H1 (cell line): ENCODE measurements around the gene NPHS2. TPM values are rescaled to one million over a fixed set of nuclear protein-coding genes. Genes with fewer than 3 reads are reported as not detected.

Experiments
- CTCF ChIA-PET: fragments of 300-600 bp; sonication (Branson Sonifier 250); formaldehyde crosslinking; loops from one replicate; lab custom pipeline; 2021; ENCODE audit not compliant: partially characterized antibody; lab: Charles Lee
- POLR2A ChIA-PET: fragments of 300-600 bp; sonication (Branson Sonifier 250); formaldehyde crosslinking; loops from one replicate; lab custom pipeline; 2021; ENCODE audit warnings: inconsistent platforms; ENCODE audit not compliant: partially characterized antibody; lab: Charles Lee
- DNase-seq, 2 experiments: peaks; one replicate each; pipeline versions ENCODE4 v3.0.0 to v3.0.0-alpha.2; 2010 to 2022; ENCODE audit warnings: low spot score in 2 of 2, low read depth in 1 of 2, mixed read lengths in 1 of 2
- FAIRE-seq: peaks from 2 replicates; lab custom pipeline; 2011; peaks lifted over from hg19 to GRCh38; lab: Jason Lieb, UNC
- H2AFZ ChIP-seq: 2 replicates; pipeline ENCODE4 v1.8.1; 2012; ENCODE audit warnings: low read length, inconsistent platforms
- H2AK5ac ChIP-seq: 2 replicates; pipeline ENCODE4 v1.6.1; 2013; ENCODE audit warnings: low read depth, low read length
- H2BK120ac ChIP-seq: replicated peaks from 2 replicates; pipeline ENCODE3; 2013; ENCODE audit warnings: low read depth, low read length, inconsistent platforms
- H2BK12ac ChIP-seq: 2 replicates; pipeline ENCODE4 v1.6.1; 2013; ENCODE audit warnings: low read depth, low read length
- H2BK15ac ChIP-seq: 2 replicates; pipeline ENCODE4 v1.6.1; 2013; ENCODE audit warnings: low read length
- H2BK20ac ChIP-seq: 2 replicates; pipeline ENCODE4 v1.6.1; 2013; ENCODE audit warnings: low read length
- H2BK5ac ChIP-seq: 2 replicates; pipeline ENCODE4 v1.6.1; 2013; ENCODE audit warnings: low read depth, low read length
- H3K14ac ChIP-seq: 2 replicates; pipeline ENCODE4 v1.6.1; 2013; ENCODE audit warnings: inconsistent platforms; ENCODE audit not compliant: insufficient read length
- H3K18ac ChIP-seq: 2 replicates; pipeline ENCODE4 v1.6.1; 2013; ENCODE audit warnings: low read length; ENCODE audit errors: extremely low read depth
- H3K23ac ChIP-seq: 2 replicates; pipeline ENCODE4 v1.6.1; 2013; ENCODE audit warnings: inconsistent platforms; ENCODE audit not compliant: insufficient read length
- H3K23me2 ChIP-seq: 2 replicates; pipeline ENCODE4 v1.6.1; 2013; ENCODE audit warnings: low read depth, low read length
- H3K27ac ChIP-seq: 2 replicates; pipeline ENCODE4 v1.6.1; 2011; ENCODE audit warnings: low read depth, low read length, inconsistent platforms
- H3K27me3 ChIP-seq, 4 experiments: replicated peaks in 1 of 4; 1 replicate in 1 of 4; 2 replicates in 3 of 4; pipeline versions ENCODE4 v1.6.1 to v1.8.1; 2011 to 2013; ENCODE audit warnings: low read length in 3 of 4, mild to moderate bottlenecking in 3 of 4, inconsistent platforms in 2 of 4, mixed read lengths in 2 of 4, moderate library complexity in 1 of 4; ENCODE audit not compliant: control insufficient read depth in 3 of 4, insufficient read depth in 3 of 4; ENCODE audit errors: extremely low read depth in 1 of 4
- H3K36me3 ChIP-seq, 4 experiments: 2 replicates each; pipeline versions ENCODE4 v1.6.1 to v1.8.1; 2011 to 2013; ENCODE audit warnings: mild to moderate bottlenecking in 4 of 4, low read length in 3 of 4, moderate library complexity in 2 of 4, control low read depth in 1 of 4, inconsistent platforms in 1 of 4; ENCODE audit not compliant: insufficient read depth in 4 of 4, control insufficient read depth in 2 of 4
- H3K4ac ChIP-seq: replicated peaks from 2 replicates; pipeline ENCODE3; 2013; ENCODE audit warnings: low read length, low read depth, mixed read lengths, inconsistent platforms; ENCODE audit not compliant: insufficient read length
- H3K4me1 ChIP-seq, 4 experiments: replicated peaks in 1 of 4; 1 replicate in 1 of 4; 2 replicates in 3 of 4; pipeline versions ENCODE4 v1.6.1 to v1.8.1; 2011 to 2013; ENCODE audit warnings: low read length in 3 of 4, inconsistent platforms in 2 of 4, mixed read lengths in 1 of 4; ENCODE audit not compliant: insufficient read depth in 4 of 4, control insufficient read depth in 3 of 4
- H3K4me2 ChIP-seq, 2 experiments: 2 replicates each; pipeline versions ENCODE4 v1.6.1 to v1.8.1; 2011 to 2013; ENCODE audit warnings: low read depth in 2 of 2, low read length in 2 of 2, control low read depth in 1 of 2, inconsistent platforms in 1 of 2, mild to moderate bottlenecking in 1 of 2; ENCODE audit not compliant: insufficient read depth in 1 of 2
- H3K4me3 ChIP-seq, 4 experiments: fragments of 200-600, 300-600 bp in 1 of 4; sonication (generic), shearing (Covaris generic), sonication (Bioruptor Twin) in 1 of 4; 2 replicates each; pipeline versions ENCODE4 v1.5.1 to v1.8.1; 2011 to 2016; ENCODE audit warnings: low read length in 4 of 4, low read depth in 3 of 4, control low read depth in 2 of 4, inconsistent platforms in 2 of 4, mild to moderate bottlenecking in 2 of 4, mixed read lengths in 1 of 4, moderate library complexity in 1 of 4; ENCODE audit not compliant: insufficient read depth in 2 of 4; ENCODE audit errors: extremely low read depth in 1 of 4
- H3K56ac ChIP-seq: replicated peaks from 2 replicates; pipeline ENCODE3; 2013; ENCODE audit warnings: low read depth, mild to moderate bottlenecking, mixed read lengths, low read length, inconsistent platforms; ENCODE audit not compliant: insufficient read length
- H3K79me1 ChIP-seq: 2 replicates; pipeline ENCODE4 v1.6.1; 2013; ENCODE audit warnings: low read depth, low read length, control low read depth
- H3K79me2 ChIP-seq, 2 experiments: 2 replicates each; pipeline versions ENCODE4 v1.6.1 to v1.8.1; 2012 to 2013; ENCODE audit warnings: low read length in 2 of 2, mild to moderate bottlenecking in 2 of 2, inconsistent platforms in 1 of 2; ENCODE audit not compliant: insufficient read depth in 2 of 2, control insufficient read depth in 1 of 2
- H3K9ac ChIP-seq, 4 experiments: replicated peaks in 1 of 4; 1 replicate in 1 of 4; 2 replicates in 3 of 4; pipeline versions ENCODE4 v1.6.1 to v1.8.1; 2011 to 2013; ENCODE audit warnings: low read depth in 3 of 4, low read length in 3 of 4, control low read depth in 2 of 4, mild to moderate bottlenecking in 2 of 4, moderate library complexity in 2 of 4, inconsistent platforms in 1 of 4; ENCODE audit errors: extremely low read depth in 1 of 4
- H3K9me3 ChIP-seq, 2 experiments: 2 replicates each; pipeline versions ENCODE4 v1.6.1 to v1.8.1; 2012 to 2013; ENCODE audit warnings: mild to moderate bottlenecking in 2 of 2, moderate library complexity in 2 of 2, control low read depth in 1 of 2, inconsistent platforms in 1 of 2, low read depth in 1 of 2, low read length in 1 of 2, mixed read lengths in 1 of 2; ENCODE audit not compliant: insufficient read depth in 2 of 2
- H4K20me1 ChIP-seq, 2 experiments: replicated peaks in 1 of 2; 2 replicates each; pipeline versions ENCODE3 to v1.8.1; 2011 to 2013; ENCODE audit warnings: inconsistent platforms in 2 of 2, low read length in 2 of 2, mild to moderate bottlenecking in 1 of 2; ENCODE audit not compliant: insufficient read depth in 2 of 2, control insufficient read depth in 1 of 2
- H4K5ac ChIP-seq: 2 replicates; pipeline ENCODE4 v1.6.1; 2013; ENCODE audit warnings: low read length, low read depth, mixed read lengths, inconsistent platforms; ENCODE audit not compliant: insufficient read length
- H4K8ac ChIP-seq: 2 replicates; pipeline ENCODE4 v1.8.0; 2013; ENCODE audit warnings: mild to moderate bottlenecking, moderate library complexity, low read length, inconsistent platforms; ENCODE audit not compliant: insufficient read depth; ENCODE audit errors: extremely low read depth
- H4K91ac ChIP-seq: replicated peaks from 2 replicates; pipeline ENCODE3; 2013; ENCODE audit warnings: low read length, mixed read lengths, inconsistent platforms; ENCODE audit not compliant: insufficient read length
- ATF3 ChIP-seq: IDR thresholded peaks from 2 replicates; pipeline ENCODE4 v1.6.1; 2011; ENCODE audit warnings: low read depth, mild to moderate bottlenecking, low read length; ENCODE audit not compliant: insufficient read depth
- BRCA1 ChIP-seq: IDR thresholded peaks from 2 replicates; pipeline ENCODE4 v1.6.1; 2012; ENCODE audit warnings: low read depth, low read length, improper control_type of control experiment
- CEBPB ChIP-seq: IDR thresholded peaks from 2 replicates; pipeline ENCODE4 v1.6.1; 2012; ENCODE audit warnings: low read depth, low read length
- GABPA ChIP-seq: IDR thresholded peaks from 2 replicates; pipeline ENCODE4 v1.6.1; 2011; ENCODE audit warnings: mild to moderate bottlenecking, low read length, moderate library complexity, borderline replicate concordance; ENCODE audit not compliant: insufficient read depth
- MAFK ChIP-seq: IDR thresholded peaks from 2 replicates; pipeline ENCODE4 v1.6.1; 2012; ENCODE audit warnings: low read depth, mild to moderate bottlenecking, improper control_type of control experiment, low read length
- MAX ChIP-seq: IDR thresholded peaks from 2 replicates; pipeline ENCODE4 v1.6.1; 2012; ENCODE audit warnings: inconsistent platforms
- NANOG ChIP-seq: IDR thresholded peaks from 2 replicates; pipeline ENCODE4 v1.6.1; 2011; ENCODE audit warnings: low read length, low read depth, mild to moderate bottlenecking, inconsistent platforms; ENCODE audit not compliant: insufficient read depth, poor library complexity, severe bottlenecking
- NRF1 ChIP-seq: IDR thresholded peaks from 2 replicates; pipeline ENCODE4 v1.6.1; 2011; ENCODE audit warnings: mild to moderate bottlenecking, low read depth, low read length, improper control_type of control experiment
- RNF2 ChIP-seq: fragments of 200-900, 300-1000 bp; sonication (generic); IDR thresholded peaks from 2 replicates; pipeline ENCODE4 v1.7.1; 2016; ENCODE audit warnings: borderline replicate concordance, low read depth, mild to moderate bottlenecking, antibody characterized with exemption, low read length; ENCODE audit not compliant: poor library complexity, severe bottlenecking; ENCODE audit errors: missing control alignments
- RXRA ChIP-seq: IDR thresholded peaks from 2 replicates; pipeline ENCODE4 v1.6.1; 2011; ENCODE audit warnings: low read depth, mild to moderate bottlenecking, low read length, moderate library complexity; ENCODE audit not compliant: insufficient read depth
- SIRT6 ChIP-seq: IDR thresholded peaks from one replicate; pipeline ENCODE4 v1.7.1; 2012; ENCODE audit warnings: low read length, inconsistent platforms
- WGBS, 2 experiments: shearing (Covaris generic) in 1 of 2; methylation state at CpG; one replicate each; pipeline versions ENCODE4 v1.1.6 to v1.1.7; 2013 to 2015; ENCODE audit warnings: low lambda C conversion rate in 2 of 2, mixed read lengths in 2 of 2, inconsistent platforms in 1 of 2, low coverage in 1 of 2, missing lambda C conversion rate in 1 of 2; ENCODE audit not compliant: insufficient replicate concordance in 2 of 2, insufficient coverage in 1 of 2, insufficient read length in 1 of 2; ENCODE audit errors: extremely low coverage in 1 of 2, missing lambda C conversion rate in 1 of 2; 5-methylcytosine and 5-hydroxymethylcytosine counted together
- polyA plus RNA-seq, 7 experiments: library from polyadenylated mRNA; depleted of rRNA in 3 of 7; stranded (reverse) in 5 of 7; unstranded in 2 of 7; fragments of >200 nt in 5 of 7; fragments of 200-250 nt in 2 of 7; gene quantifications; 1 replicate in 5 of 7; 2 replicates in 1 of 7; 4 replicates in 1 of 7; pipeline versions ENCODE4 v1.2.1 to v1.2.3, GENCODE V29; 2011 to 2013; ENCODE audit warnings: missing spikeins in 2 of 7, mixed read lengths in 2 of 7
- total RNA-seq: library from RNA; stranded (reverse); fragmentation: NEBNext Ultra II Directional; extraction: Animal tissue kit (Norgen Biotek cat#: 25700); gene quantifications from 2 replicates; pipeline ENCODE4 v1.2.1, GENCODE V29; 2021

NPHS2 gene
- total and polyA plus RNA-seq, 2 of the 8 experiments (the other 6 are each of a cell fraction or from before 2014, with no cell fraction given) = not detected

GRCh38 chr1:179558078-179558477 is 17.7 kb downstream of the NPHS2 start:
- H3K18ac ChIP-seq = no peak overlapping the region
- H4K20me1 ChIP-seq = no peaks in the 10 kb centered on the region
- TF ChIP-seq CEBPB (no peak), NRF1 (no peak), SIRT6 (no peak), RNF2 (no peak), RXRA (no peak), ATF3 (no peak), MAX (no peak), BRCA1 (no peak), NANOG (no peak), MAFK (no peak), GABPA (no peak)
- H3K79me1 ChIP-seq = no peaks in the 10 kb centered on the region
- WGBS, 2 experiments = 100% methylated on average over 1 of the region's 1 CpG; no CpG with 5 or more reads in 1 of the 2 experiments
- H3K23ac ChIP-seq = no peak overlapping the region
- no peaks in the 10 kb centered on the region for H3K36me3 ChIP-seq
- no peak overlapping the region for H2BK5ac ChIP-seq
- DNase-seq = no peak
- H3K27ac ChIP-seq = no peak overlapping the region
- no peak for FAIRE-seq
- no peak overlapping the region for H2AFZ ChIP-seq
- no peak overlapping the region for H3K4me2 ChIP-seq
- no peaks in the 10 kb centered on the region for H3K23me2 ChIP-seq
- no peak overlapping the region for H3K14ac ChIP-seq
- ChIA-PET CTCF (no interaction called here), POLR2A (no interaction called here)
- no peak overlapping the region for H3K56ac ChIP-seq
- H4K5ac ChIP-seq = no peak overlapping the region
- H4K8ac ChIP-seq = no peak overlapping the region
- H2BK15ac ChIP-seq = no peak overlapping the region
- no peak overlapping the region for H2BK12ac ChIP-seq
- no peak overlapping the region for H3K9ac ChIP-seq
- no peak overlapping the region for H3K4ac ChIP-seq
- no peaks in the 10 kb centered on the region for H3K9me3 ChIP-seq
- H3K27me3 ChIP-seq = no peaks in the 10 kb centered on the region
- no peak overlapping the region for H4K91ac ChIP-seq
- no peak overlapping the region for H2BK20ac ChIP-seq
- no peaks in the 10 kb centered on the region for H3K4me1 ChIP-seq
- no peak overlapping the region for H2AK5ac ChIP-seq
- H2BK120ac ChIP-seq = no peak overlapping the region
- no peaks in the 10 kb centered on the region for H3K79me2 ChIP-seq
- no peak overlapping the region for H3K4me3 ChIP-seq
